H1 (cell line): ENCODE results near the gene HIVEP3. TPM values are rescaled to one million over a fixed set of nuclear protein-coding genes. Genes with fewer than 3 reads are reported as not detected.

Experiments used
- CBX5 ChIP-seq: fragments of 300-800, 300-1000 bp; sonication (generic); IDR thresholded peaks from 2 replicates; pipeline ENCODE4 v1.7.1; 2016; ENCODE audit warnings: antibody characterized with exemption, low read length, low read depth
- CREB1 ChIP-seq: IDR thresholded peaks from 2 replicates; pipeline ENCODE4 v1.6.1; 2012; ENCODE audit warnings: inconsistent platforms
- CTCF ChIP-seq, 3 experiments: IDR thresholded peaks; 1 replicate in 2 of 3; 2 replicates in 1 of 3; pipeline versions ENCODE4 v1.5.1 to v1.6.1; 2011; ENCODE audit warnings: low read length in 3 of 3, mild to moderate bottlenecking in 3 of 3, inconsistent platforms in 2 of 3, low read depth in 1 of 3, moderate library complexity in 1 of 3; ENCODE audit not compliant: insufficient read depth in 1 of 3; ENCODE audit errors: control extremely low read depth in 1 of 3
- EP300 ChIP-seq, 2 experiments: IDR thresholded peaks; 1 replicate in 1 of 2; 2 replicates in 1 of 2; pipeline ENCODE4 v1.6.1; 2011 to 2012; ENCODE audit warnings: low read depth in 2 of 2, low read length in 2 of 2, mild to moderate bottlenecking in 2 of 2, borderline replicate concordance in 1 of 2, inconsistent platforms in 1 of 2, moderate library complexity in 1 of 2
- FOSL1 ChIP-seq: IDR thresholded peaks from 2 replicates; pipeline ENCODE4 v1.6.1; 2011; ENCODE audit warnings: mild to moderate bottlenecking, low read depth, low read length, moderate library complexity; ENCODE audit not compliant: insufficient read depth
- JUND ChIP-seq: IDR thresholded peaks from 2 replicates; pipeline ENCODE4 v1.6.1; 2011; ENCODE audit warnings: mild to moderate bottlenecking, improper control_type of control experiment, low read length
- MAFK ChIP-seq: IDR thresholded peaks from 2 replicates; pipeline ENCODE4 v1.6.1; 2012; ENCODE audit warnings: low read depth, mild to moderate bottlenecking, improper control_type of control experiment, low read length
- MAX ChIP-seq: IDR thresholded peaks from 2 replicates; pipeline ENCODE4 v1.6.1; 2012; ENCODE audit warnings: inconsistent platforms
- NANOG ChIP-seq: IDR thresholded peaks from 2 replicates; pipeline ENCODE4 v1.6.1; 2011; ENCODE audit warnings: low read length, low read depth, mild to moderate bottlenecking, inconsistent platforms; ENCODE audit not compliant: insufficient read depth, poor library complexity, severe bottlenecking
- NRF1 ChIP-seq: IDR thresholded peaks from 2 replicates; pipeline ENCODE4 v1.6.1; 2011; ENCODE audit warnings: mild to moderate bottlenecking, low read depth, low read length, improper control_type of control experiment
- POLR2AphosphoS5 ChIP-seq: IDR thresholded peaks from 2 replicates; pipeline ENCODE4 v1.6.1; 2011; ENCODE audit warnings: low read depth, low read length
- RBBP5 ChIP-seq: IDR thresholded peaks from 2 replicates; pipeline ENCODE4 v1.7.1; 2012; ENCODE audit warnings: low read depth, mild to moderate bottlenecking, inconsistent platforms, low read length, moderate library complexity, borderline replicate concordance
- SRF ChIP-seq: IDR thresholded peaks from 2 replicates; pipeline ENCODE4 v1.6.1; 2011; ENCODE audit warnings: mild to moderate bottlenecking, low read depth, low read length, moderate library complexity
- TAF1 ChIP-seq: IDR thresholded peaks from 2 replicates; pipeline ENCODE4 v1.6.1; 2011; ENCODE audit warnings: mild to moderate bottlenecking, low read depth, low read length
- TBP ChIP-seq: IDR thresholded peaks from 2 replicates; pipeline ENCODE4 v1.6.1; 2011; ENCODE audit warnings: low read depth, low read length, improper control_type of control experiment
- TCF12 ChIP-seq: IDR thresholded peaks from 2 replicates; pipeline ENCODE4 v1.6.1; 2011; ENCODE audit warnings: low read depth, mild to moderate bottlenecking, low read length
- TEAD4 ChIP-seq: IDR thresholded peaks from 2 replicates; pipeline ENCODE4 v1.6.1; 2012; ENCODE audit warnings: low read depth, low read length, inconsistent platforms, mixed read lengths
- USF2 ChIP-seq: IDR thresholded peaks from 2 replicates; pipeline ENCODE4 v1.6.1; 2011; ENCODE audit warnings: low read length, improper control_type of control experiment
- YY1 ChIP-seq: IDR thresholded peaks from 2 replicates; pipeline ENCODE4 v1.6.1; 2011; ENCODE audit warnings: low read depth, mild to moderate bottlenecking, low read length
- polyA plus RNA-seq, 7 experiments: library from polyadenylated mRNA; depleted of rRNA in 3 of 7; stranded (reverse) in 5 of 7; unstranded in 2 of 7; fragments of >200 nt in 5 of 7; fragments of 200-250 nt in 2 of 7; gene quantifications; 1 replicate in 5 of 7; 2 replicates in 1 of 7; 4 replicates in 1 of 7; pipeline versions ENCODE4 v1.2.1 to v1.2.3, GENCODE V29; 2011 to 2013; ENCODE audit warnings: missing spikeins in 2 of 7, mixed read lengths in 2 of 7
- total RNA-seq: library from RNA; stranded (reverse); fragmentation: NEBNext Ultra II Directional; extraction: Animal tissue kit (Norgen Biotek cat#: 25700); gene quantifications from 2 replicates; pipeline ENCODE4 v1.2.1, GENCODE V29; 2021

HIVEP3 gene
- total and polyA plus RNA-seq, 2 of the 8 experiments (the other 6 are each of a cell fraction or from before 2014, with no cell fraction given) = 0.24 to 0.69 TPM

- TF ChIP-seq CTCF (IDR thresholded peaks at IDR 0.05; ENCODE audit: control extremely low read depth in 1 of 3, insufficient read depth in 1 of 3, low read depth in 1 of 3, low read length in 3 of 3) = 0 out of 4 replicates have a peak, but pooled peaks of 1 of the 3 experiments have one; percentile 5
- TF ChIP-seq EP300 (IDR thresholded peaks at IDR 0.05; ENCODE audit: borderline replicate concordance in 1 of 2, low read depth in 2 of 2, low read length in 2 of 2) = peak in 1 of 2 experiments; percentile 71; a peak in 1 of 3 replicates
- TF ChIP-seq POLR2AphosphoS5 = peak; percentile 38
- TF ChIP-seq TAF1 = peak; percentile 61
- TF ChIP-seq USF2 = peak; percentile 33
- TF ChIP-seq NRF1 = peak; percentile 5; the same call in 1 of the 2 replicates
- TF ChIP-seq YY1 = 0 out of 2 replicates have a peak, but pooled peaks have one; percentile 41
- no peak for TF ChIP-seq MAFK
- no peak for TF ChIP-seq RBBP5
- no peak for TF ChIP-seq CBX5
- TF ChIP-seq JUND = peak; percentile 100
- peak; percentile 70 for TF ChIP-seq CREB1
- peak; percentile 98 for TF ChIP-seq TEAD4
- TF ChIP-seq FOSL1 = peak; percentile 81
- peak; percentile 55; the same call in 1 of the 2 replicates for TF ChIP-seq TBP
- peak; percentile 95 for TF ChIP-seq SRF
- no peak for TF ChIP-seq TCF12
- no peak for TF ChIP-seq NANOG
- peak; percentile 99 for TF ChIP-seq MAX
Measured at GRCh38 chr1:41496080-41497055, 422.4 kb downstream of the HIVEP3 start (continued).
